Body of pancreas (tissue), 4 donors: ENCODE results near the gene CRY1. TPM values are rescaled to one million over a fixed set of nuclear protein-coding genes. Genes with fewer than 3 reads are reported as not detected.

Experiments used
- ATAC-seq: fragments of 150-250 bp; one replicate; pipeline ENCODE4 v1.9.1; 2016
- DNase-seq, 4 donors: peaks; one replicate each; pipeline ENCODE4 v3.0.0-alpha.2; 2019
- H3K27ac ChIP-seq, 4 donors: fragments of 200-600 bp; sonication (generic); 1 replicate in 3 of 4; 2 replicates in 1 of 4; pipeline versions ENCODE4 v1.5.1 to v1.6.1; 2016 to 2019; ENCODE audit warnings: mild to moderate bottlenecking in 1 of 4, mixed read lengths in 1 of 4, moderate library complexity in 1 of 4
- H3K27me3 ChIP-seq, 2 donors: fragments of 200-600 bp; sonication (generic); one replicate each; pipeline ENCODE4 v1.6.0; 2016; ENCODE audit warnings: mild to moderate bottlenecking in 1 of 2
- H3K36me3 ChIP-seq, 2 donors: fragments of 200-600 bp; sonication (generic); replicated peaks in 1 of 2; 2 replicates each; pipeline ENCODE4 v1.5.1; 2016; ENCODE audit warnings: low read depth in 2 of 2; ENCODE audit not compliant: insufficient read depth in 1 of 2
- H3K4me1 ChIP-seq: fragments of 200-600 bp; sonication (generic); one replicate; pipeline ENCODE4 v1.6.0; 2016
- H3K4me3 ChIP-seq, 2 donors: fragments of 200-600 bp; sonication (generic); 1 replicate in 1 of 2; 2 replicates in 1 of 2; pipeline ENCODE4 v1.5.1; 2016 to 2019
- H3K9me3 ChIP-seq, 3 donors: fragments of 200-600 bp; sonication (generic); 1 replicate in 2 of 3; 2 replicates in 1 of 3; pipeline ENCODE4 v1.5.1; 2016
- CTCF ChIP-seq, 7 experiments: fragments of 450-650 bp in 4 of 7; fragments of 200-600 bp in 3 of 7; sonication (generic) in 3 of 7; IDR thresholded peaks; one replicate each; pipeline ENCODE4 v1.5.1; 2016 to 2019; ENCODE audit warnings: antibody characterized with exemption in 7 of 7
- POLR2A ChIP-seq, 3 donors: fragments of 450-650 bp; IDR thresholded peaks; one replicate each; pipeline ENCODE4 v1.6.1; 2016; ENCODE audit warnings: antibody characterized with exemption in 3 of 3, mild to moderate bottlenecking in 2 of 3
- WGBS, 2 donors: methylation state at CpG; one replicate each; pipeline ENCODE4 v1.1.5; 2017; 5-methylcytosine and 5-hydroxymethylcytosine counted together
- intact Hi-C: fragments of 100-400 bp; cut with DNase I; formaldehyde crosslinking; loops from one replicate; pipeline ENCODE4 v1.15.1; 2023
- total RNA-seq, 2 donors: library from RNA; depleted of rRNA; stranded (reverse); fragments of >200 nt; gene quantifications; one replicate each; pipeline ENCODE4 v1.1.0, GENCODE V29; 2016

Gene CRY1
- total RNA-seq, 2 donors from 2014 or later = 12.5 to 15.6 TPM

GRCh38 chr12:106980944-106981343 lies 112.4 kb downstream of the CRY1 start:
- no peak for TF ChIP-seq POLR2A (IDR thresholded peaks at IDR 0.05)
- TF ChIP-seq CTCF (IDR thresholded peaks at IDR 0.05) = no peak
- peaks cover 53% of the 10 kb centered on the region for H3K4me1 ChIP-seq
- no peaks in the 10 kb centered on the region for H3K27me3 ChIP-seq
- intact Hi-C loops = no loop called here
- DNase-seq (no peak), ATAC-seq (no peak)
- H3K9me3 ChIP-seq = no peaks in the 10 kb centered on the region
- H3K27ac ChIP-seq = no peak overlapping the region
- WGBS, 2 donors = 84 to 86% methylated on average over 6 to 7 of the region's 7 CpGs
- no peak overlapping the region for H3K4me3 ChIP-seq
- peaks cover 0 to 2% of the 10 kb centered on the region in 2 donors for H3K36me3 ChIP-seq

GRCh38 chr12:106978035-106978800 lies 115.1 kb downstream of the CRY1 start:
- WGBS, 2 donors = 28 to 29% methylated on average over 9 of the region's 9 CpGs
- peak overlapping the region; percentile 14 to 88 (median 56) for H3K27ac ChIP-seq

DNA sequence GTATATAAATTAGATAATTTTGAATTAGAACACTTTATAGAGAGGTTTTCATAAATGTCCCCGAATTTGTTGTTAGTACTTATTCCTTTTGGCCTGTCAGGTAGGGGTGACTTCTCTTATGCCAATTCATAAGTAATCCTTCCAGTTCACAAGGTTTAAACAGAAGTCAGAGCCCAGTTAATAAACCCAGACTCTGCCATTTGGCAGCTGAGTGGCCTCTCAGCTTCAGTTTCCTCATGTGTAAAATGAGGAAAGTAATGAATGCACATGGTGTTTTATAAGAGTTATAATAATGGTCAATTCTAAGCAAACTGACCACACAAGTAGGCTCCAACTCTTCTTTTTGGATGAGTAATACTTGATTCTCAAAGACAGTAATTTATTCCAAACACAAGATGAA lies 116.7 kb downstream of the CRY1 start:
- DNase-seq = peak; percentile 36 to 59 (median 52)
- no peaks in the 10 kb centered on the region for H3K36me3 ChIP-seq
- intact Hi-C loops = no loop called here
- no peak overlapping the region for H3K4me3 ChIP-seq
- no peak for TF ChIP-seq CTCF (IDR thresholded peaks at IDR 0.05)
- 12 to 25% methylated on average over 1 of the region's 1 CpG for WGBS, 2 donors
- peak overlapping the region; percentile 38 to 88 (median 68) for H3K27ac ChIP-seq
- no peaks in the 10 kb centered on the region for H3K9me3 ChIP-seq
- H3K4me1 ChIP-seq = peaks cover 72% of the 10 kb centered on the region
- ATAC-seq = peak; percentile 72
- H3K27me3 ChIP-seq = no peaks in the 10 kb centered on the region

More at GRCh38 chr12:106978035-106978800, 115.1 kb downstream of the CRY1 start:
- Histone ChIP-seq H3K4me1 (peaks cover 57% of the 10 kb centered on the region), H3K27me3 (no peaks in the 10 kb centered on the region), H3K4me3 (no peak overlapping the region), H3K36me3 (no peaks in the 10 kb centered on the region), H3K9me3 (no peaks in the 10 kb centered on the region)
- intact Hi-C loops = no loop called here
- TF ChIP-seq CTCF (IDR thresholded peaks at IDR 0.05) = no peak
- ATAC-seq (no peak), DNase-seq (peak; percentile 58 to 75 (median 70))

DNA sequence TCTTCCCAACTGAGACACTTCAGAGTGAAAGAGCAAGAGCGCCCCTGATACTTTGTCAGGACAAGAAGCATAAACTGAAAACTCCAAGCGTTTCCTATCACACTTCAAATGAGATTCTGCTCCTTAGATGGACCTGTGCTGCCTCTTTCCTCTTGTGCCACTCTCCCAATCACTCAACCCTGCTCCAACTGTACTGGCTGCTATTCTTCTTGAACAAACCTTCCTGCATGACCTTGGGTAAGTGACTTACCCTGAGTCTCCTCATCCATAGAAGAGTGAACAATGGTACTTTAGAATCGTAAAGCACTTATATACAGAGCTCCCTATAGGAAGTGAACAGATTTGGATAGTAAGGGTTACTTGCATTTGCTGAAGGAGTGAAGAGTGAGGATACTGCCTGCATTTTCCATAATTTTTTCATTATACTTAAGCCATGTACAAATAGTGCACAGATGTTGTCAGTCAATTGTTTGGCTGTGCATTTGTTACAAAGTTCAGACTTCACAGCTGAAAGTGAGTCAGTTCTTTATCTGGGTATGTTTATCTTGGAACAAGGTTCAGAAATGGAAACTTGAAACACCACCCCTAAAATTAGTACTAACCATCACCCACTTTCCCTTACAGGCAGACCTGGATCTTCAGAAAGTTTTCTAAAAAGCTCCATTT lies 117.2 kb downstream of the CRY1 start:
- intact Hi-C loops = no loop called here
- Histone ChIP-seq H3K27me3 (no peaks in the 10 kb centered on the region), H3K27ac (peak overlapping the region; percentile 38 to 88 (median 74)), H3K4me3 (no peak overlapping the region), H3K9me3 (no peaks in the 10 kb centered on the region), H3K4me1 (peaks cover 77% of the 10 kb centered on the region), H3K36me3 (peaks cover 0 to under 1% of the 10 kb centered on the region in 2 donors)
- peak; percentile 89 for ATAC-seq
- TF ChIP-seq POLR2A (IDR thresholded peaks at IDR 0.05) (no peak), CTCF (IDR thresholded peaks at IDR 0.05) (no peak)
- peak in 1 of 4 donors; percentile 60 for DNase-seq
- 45 to 51% methylated on average over 3 of the region's 3 CpGs for WGBS, 2 donors
